ENCODE measurements around the gene TMEM74B. TPM values are rescaled to one million over a fixed set of nuclear protein-coding genes. Genes with fewer than 3 reads are reported as not detected.
"Not testable (repeated sequence)": the region's sequence is repeated elsewhere in the genome, so short reads cannot be mapped to it uniquely, and the experiment has no call there.

TMEM74B gene
- total and polyA plus RNA-seq, 4 donors: 0.14 to 3.4 (median 0.59) TPM

GRCh38 chr20:1150218-1150617, 34.6 kb downstream of the TMEM74B start (continued):
- TF ChIP-seq REST (IDR thresholded peaks at IDR 0.05): peak; percentile 78

GRCh38 chr20:1149812-1150211, 35.0 kb downstream of the TMEM74B start:
- not testable (repeated sequence) for H3K27me3 ChIP-seq (ENCODE audit: control insufficient read depth in 4 of 4, insufficient read depth in 4 of 4, low read length in 3 of 4); H3K9me3 ChIP-seq (ENCODE audit: control insufficient read depth in 4 of 4, low read length in 3 of 4); H3K4me1 ChIP-seq (ENCODE audit: control insufficient read depth in 4 of 4, insufficient read depth in 4 of 4, low read length in 3 of 4); DNase-seq (ENCODE audit: low spot score); H3K9ac ChIP-seq (ENCODE audit: low read depth in 1 of 2, low read length in 2 of 2); H3K4me3 ChIP-seq (ENCODE audit: low read depth in 1 of 3, low read length in 3 of 3)
- WGBS: 85% methylated on average over 2 of the region's 2 CpGs
- Histone ChIP-seq H3K36me3 (ENCODE audit: control insufficient read depth in 4 of 4, insufficient read depth in 3 of 4, low read depth in 1 of 4, low read length in 3 of 4) (peaks cover 5 to 36% (median 30%) of the 10 kb centered on the region in 4 donors), H3K27ac (ENCODE audit: low read depth in 1 of 2, low read length in 2 of 2) (peak overlapping the region; percentile 44 to 73)

GRCh38 chr20:1146957-1147356, 37.8 kb downstream of the TMEM74B start:
- TF ChIP-seq CTCF (IDR thresholded peaks at IDR 0.05; ENCODE audit: low read depth, low read length, missing input control) (no peak), ZBTB33 (IDR thresholded peaks at IDR 0.05) (no peak), SP1 (IDR thresholded peaks at IDR 0.05) (no peak), GABPA (IDR thresholded peaks at IDR 0.05 in 1 of 2, conservative IDR thresholded peaks at IDR 0.05 in 1 of 2) (no peak), ATF3 (IDR thresholded peaks at IDR 0.05) (no peak), HNF4G (IDR thresholded peaks at IDR 0.05) (no peak), RXRA (IDR thresholded peaks at IDR 0.05) (no peak), EGR1 (IDR thresholded peaks at IDR 0.05; ENCODE audit: low read depth in 2 of 2) (no peak), MAX (IDR thresholded peaks at IDR 0.05) (no peak), FOXA1 (IDR thresholded peaks at IDR 0.05) (no peak), HNF4A (conservative IDR thresholded peaks at IDR 0.05) (no peak), JUND (IDR thresholded peaks at IDR 0.05) (no peak), YY1 (IDR thresholded peaks at IDR 0.05) (no peak), FOXA2 (IDR thresholded peaks at IDR 0.05) (no peak), RAD21 (IDR thresholded peaks at IDR 0.05) (no peak), NR2F2 (IDR thresholded peaks at IDR 0.05) (no peak), REST (IDR thresholded peaks at IDR 0.05) (no peak), TAF1 (conservative IDR thresholded peaks at IDR 0.05) (no peak)
- no peaks in the 10 kb centered on the region for H3K27me3 ChIP-seq (ENCODE audit: control insufficient read depth in 4 of 4, insufficient read depth in 4 of 4, low read length in 3 of 4)
- H3K9me3 ChIP-seq (ENCODE audit: control insufficient read depth in 4 of 4, low read length in 3 of 4): no peaks in the 10 kb centered on the region
- H3K27ac ChIP-seq (ENCODE audit: low read depth in 1 of 2, low read length in 2 of 2): no peak overlapping the region
- DNase-seq (ENCODE audit: low spot score): no peak
- WGBS: 97% methylated on average over 5 of the region's 5 CpGs
- H3K4me1 ChIP-seq (ENCODE audit: control insufficient read depth in 4 of 4, insufficient read depth in 4 of 4, low read length in 3 of 4): peaks cover 0 to 6% (median 1%) of the 10 kb centered on the region in 4 donors
- no peak overlapping the region for H3K9ac ChIP-seq (ENCODE audit: low read depth in 1 of 2, low read length in 2 of 2)
- peaks cover 1 to 36% (median 22%) of the 10 kb centered on the region in 4 donors for H3K36me3 ChIP-seq (ENCODE audit: control insufficient read depth in 4 of 4, insufficient read depth in 3 of 4, low read depth in 1 of 4, low read length in 3 of 4)
- no peak overlapping the region for H3K4me3 ChIP-seq (ENCODE audit: low read depth in 1 of 3, low read length in 3 of 3)

All from liver (tissue), 9 donors.